ENCODE results near the gene BARD1. TPM values are rescaled to one million over a fixed set of nuclear protein-coding genes. Genes with fewer than 3 reads are reported as not detected.

The BARD1 gene
- total RNA-seq, 2 experiments from 2014 or later: 60.7 to 64.9 TPM

DNA sequence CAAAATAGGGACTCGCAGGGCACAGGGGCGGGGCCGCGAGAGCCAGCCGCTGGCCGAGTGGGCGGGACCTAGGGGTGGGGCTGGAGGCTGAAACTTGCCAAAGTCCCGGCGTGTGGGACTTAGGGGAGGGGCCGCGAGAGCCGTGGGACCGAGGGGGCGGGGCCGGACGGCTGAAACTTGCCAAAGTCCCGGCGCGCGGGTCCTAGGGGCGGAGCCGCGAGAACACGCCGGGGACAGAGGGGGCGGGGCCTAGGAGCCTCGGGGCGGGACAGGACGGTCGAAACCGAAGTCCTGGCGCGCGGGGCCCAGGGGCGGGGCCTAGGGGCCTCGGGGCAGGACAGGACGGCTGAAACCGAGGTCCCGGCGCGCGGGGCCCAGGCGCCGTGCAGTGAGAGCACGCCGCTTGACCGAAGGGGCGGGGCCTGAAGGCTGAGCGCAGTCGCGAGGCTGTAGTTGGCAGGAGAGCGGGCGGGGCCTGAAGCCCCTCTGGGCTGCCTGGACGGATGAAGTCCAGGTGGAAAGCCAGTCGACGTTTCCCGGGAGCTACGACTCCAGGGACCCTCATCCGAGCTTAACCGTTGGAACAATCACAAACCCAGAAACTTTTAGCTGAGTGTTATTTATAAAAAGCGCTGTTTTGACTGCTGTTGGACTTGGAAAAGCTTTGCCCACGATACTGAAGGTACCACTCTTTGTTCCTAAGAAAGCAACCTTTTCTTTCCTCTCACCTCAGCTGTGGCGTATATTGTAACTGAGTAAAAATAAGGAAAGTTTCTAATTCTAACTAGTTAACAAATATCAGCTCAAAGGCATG, 475 bp upstream of the BARD1 start:
- POLR2A ChIA-PET: interaction anchor here (0.6 to 6.2 kb wide), 10 partner anchors 9 to 1967 kb away, joined by 3 to 36 read pairs (median 4); no protein-coding TSS in a partner anchor
- H3K9me3 ChIP-seq (ENCODE audit: low read length): no peaks in the 10 kb centered on the region

GRCh38 chr2:214807653-214808052, 1.8 kb downstream of the BARD1 start:
- Histone ChIP-seq H3K4me3 (ENCODE audit: low read depth, low read length, poor library complexity, severe bottlenecking) (peak overlapping the region; percentile 97), H3K4me1 (ENCODE audit: insufficient read depth, low read length, poor library complexity, severe bottlenecking) (peaks cover 26% of the 10 kb centered on the region), H2AFZ (ENCODE audit: low read length) (no peak overlapping the region), H3K27ac (ENCODE audit: low read depth, low read length, poor library complexity, severe bottlenecking) (peak overlapping the region; percentile 98), H3K79me2 (ENCODE audit: insufficient read depth, low read depth, low read length) (peaks cover 74% of the 10 kb centered on the region), H3K9me2 (ENCODE audit: insufficient read depth, low read length) (no peaks in the 10 kb centered on the region), H3K36me3 (ENCODE audit: insufficient read depth, low read length) (peaks cover 49% of the 10 kb centered on the region), H3K9me3 (ENCODE audit: low read length) (no peaks in the 10 kb centered on the region), H3K4me2 (ENCODE audit: low read length) (peak overlapping the region; percentile 100), H4K20me1 (ENCODE audit: insufficient read depth, low read length) (peaks cover 46% of the 10 kb centered on the region)
- TF ChIP-seq EZH2phosphoT487 (IDR thresholded peaks at IDR 0.05; ENCODE audit: borderline replicate concordance, low read depth, low read length) (no peak), CTCF (conservative IDR thresholded peaks at IDR 0.05; ENCODE audit: low read length) (no peak)
- intact Hi-C loops (cut with micrococcal nuclease; ENCODE audit: unreplicated experiment): loop anchor here (2.0 to 10.0 kb wide), 6 partner anchors 95 to 1640 kb away; partner anchors contain the start of genes ATIC and XRCC5
- DNase-seq (ENCODE audit: low spot score): peak; percentile 13
- ChIA-PET CTCF (ENCODE audit: unreplicated experiment) (no interaction called here), POLR2A (interaction anchor here (0.6 to 6.2 kb wide), 7 partner anchors 13 to 1033 kb away, joined by 3 to 36 read pairs (median 3); no protein-coding TSS in a partner anchor)
- no TSS peak for BruUV-seq (replicated peaks)

More for the DNA sequence above, 475 bp upstream of the BARD1 start:
- Histone ChIP-seq H3K4me2 (ENCODE audit: low read length) (peak overlapping the region; percentile 88), H3K9me2 (ENCODE audit: insufficient read depth, low read length) (no peaks in the 10 kb centered on the region), H2AFZ (ENCODE audit: low read length) (peak overlapping the region; percentile 92), H4K20me1 (ENCODE audit: insufficient read depth, low read length) (peaks cover 34% of the 10 kb centered on the region), H3K4me1 (ENCODE audit: insufficient read depth, low read length, poor library complexity, severe bottlenecking) (peaks cover 26% of the 10 kb centered on the region), H3K27ac (ENCODE audit: low read depth, low read length, poor library complexity, severe bottlenecking) (peak overlapping the region; percentile 98), H3K36me3 (ENCODE audit: insufficient read depth, low read length) (peaks cover 28% of the 10 kb centered on the region), H3K4me3 (ENCODE audit: low read depth, low read length, poor library complexity, severe bottlenecking) (peak overlapping the region; percentile 97), H3K79me2 (ENCODE audit: insufficient read depth, low read depth, low read length) (peaks cover 51% of the 10 kb centered on the region)
- CTCF ChIA-PET (ENCODE audit: unreplicated experiment): interaction anchor here (0.6 to 0.7 kb wide), 2 partner anchors 91 to 1198 kb away, joined by 4 to 9 read pairs; no protein-coding TSS in a partner anchor
- intact Hi-C loops (cut with micrococcal nuclease; ENCODE audit: unreplicated experiment): loop anchor here (2.0 to 10.0 kb wide), 7 partner anchors 93 to 1685 kb away; partner anchors contain the start of genes ATIC, RPL37A and XRCC5
- peak; percentile 98 for DNase-seq (ENCODE audit: low spot score)
- no TSS peak for BruUV-seq (replicated peaks)
- TF ChIP-seq CTCF (conservative IDR thresholded peaks at IDR 0.05; ENCODE audit: low read length): no peak
- TF ChIP-seq EZH2phosphoT487 (IDR thresholded peaks at IDR 0.05; ENCODE audit: borderline replicate concordance, low read depth, low read length): no peak

All from OCI-LY7 (cell line).